Measurements from ENCODE around the gene EIF3L. TPM values are rescaled to one million over a fixed set of nuclear protein-coding genes. Genes with fewer than 3 reads are reported as not detected.

EIF3L gene
- total RNA-seq, 4 donors from 2014 or later, result 89.4 to 292 (median 217) TPM

DNA sequence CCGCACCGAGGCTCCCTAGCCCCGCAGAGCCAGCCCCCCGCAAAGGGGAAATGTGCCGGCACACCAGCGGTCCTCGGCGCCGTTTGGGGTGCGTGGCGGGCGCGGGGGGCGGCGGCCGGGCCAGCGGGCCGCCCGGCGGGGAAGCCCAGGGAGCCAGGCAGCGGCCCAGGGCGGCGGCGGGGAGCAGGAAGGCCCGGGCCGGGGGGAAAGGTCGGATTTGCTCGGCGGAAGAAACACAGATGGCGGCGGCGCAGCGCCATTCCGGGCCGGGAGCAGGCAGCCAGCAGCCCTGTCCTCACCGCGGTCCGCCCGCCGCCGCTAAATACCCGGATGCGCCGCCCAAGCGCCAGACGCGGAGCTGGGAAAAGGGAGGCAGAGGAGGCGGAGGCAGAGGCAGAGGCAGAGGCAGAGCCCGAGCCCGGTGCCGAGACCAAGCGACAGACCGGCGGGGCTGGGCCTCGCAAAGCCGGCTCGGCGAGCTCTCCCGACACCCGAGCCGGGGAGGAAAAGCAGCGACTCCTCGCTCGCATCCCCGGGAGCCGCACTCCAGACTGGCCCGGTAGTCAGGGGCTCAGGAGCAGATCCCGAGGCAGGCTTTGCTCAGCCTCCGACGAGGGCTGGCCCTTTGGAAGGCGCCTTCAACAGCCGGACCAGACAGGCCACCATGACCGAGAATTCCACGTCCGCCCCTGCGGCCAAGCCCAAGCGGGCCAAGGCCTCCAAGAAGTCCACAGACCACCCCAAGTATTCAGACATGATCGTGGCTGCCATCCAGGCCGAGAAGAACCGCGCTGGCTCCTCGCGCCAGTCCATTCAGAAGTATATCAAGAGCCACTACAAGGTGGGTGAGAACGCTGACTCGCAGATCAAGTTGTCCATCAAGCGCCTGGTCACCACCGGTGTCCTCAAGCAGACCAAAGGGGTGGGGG, 44.1 kb upstream of the EIF3L start:
- peaks cover 5 to 65% (median 47%) of the 10 kb centered on the region in 4 donors for H3K4me1 ChIP-seq
- H3K27me3 ChIP-seq, result no peaks in the 10 kb centered on the region
- 0 to 6% methylated on average over 1 to 60 of the region's 87 CpGs for WGBS, 2 donors (ENCODE audit: low coverage in 1 of 2)
- H3K36me3 ChIP-seq, result no peaks in the 10 kb centered on the region
- TF ChIP-seq EP300 (IDR thresholded peaks at IDR 0.05; ENCODE audit: low read depth), result no peak
- TF ChIP-seq, protein P1, sequence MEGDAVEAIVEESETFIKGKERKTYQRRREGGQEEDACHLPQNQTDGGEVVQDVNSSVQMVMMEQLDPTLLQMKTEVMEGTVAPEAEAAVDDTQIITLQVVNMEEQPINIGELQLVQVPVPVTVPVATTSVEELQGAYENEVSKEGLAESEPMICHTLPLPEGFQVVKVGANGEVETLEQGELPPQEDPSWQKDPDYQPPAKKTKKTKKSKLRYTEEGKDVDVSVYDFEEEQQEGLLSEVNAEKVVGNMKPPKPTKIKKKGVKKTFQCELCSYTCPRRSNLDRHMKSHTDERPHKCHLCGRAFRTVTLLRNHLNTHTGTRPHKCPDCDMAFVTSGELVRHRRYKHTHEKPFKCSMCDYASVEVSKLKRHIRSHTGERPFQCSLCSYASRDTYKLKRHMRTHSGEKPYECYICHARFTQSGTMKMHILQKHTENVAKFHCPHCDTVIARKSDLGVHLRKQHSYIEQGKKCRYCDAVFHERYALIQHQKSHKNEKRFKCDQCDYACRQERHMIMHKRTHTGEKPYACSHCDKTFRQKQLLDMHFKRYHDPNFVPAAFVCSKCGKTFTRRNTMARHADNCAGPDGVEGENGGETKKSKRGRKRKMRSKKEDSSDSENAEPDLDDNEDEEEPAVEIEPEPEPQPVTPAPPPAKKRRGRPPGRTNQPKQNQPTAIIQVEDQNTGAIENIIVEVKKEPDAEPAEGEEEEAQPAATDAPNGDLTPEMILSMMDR (IDR thresholded peaks at IDR 0.05), result no peak
- peak; percentile 97 to 99 (median 99) for TF ChIP-seq POLR2AphosphoS5 (IDR thresholded peaks at IDR 0.05)
- peak; percentile 98 for TF ChIP-seq POLR2A (IDR thresholded peaks at IDR 0.05)
- in situ Hi-C loops (cut with MboI; ENCODE audit: low pct_ligation_motif_present in 1 of 4, low pct_unique_long_range_greater_than_20kb in 1 of 4, low sequenced_read_pairs in 3 of 4) (loop anchor here in 1 of 4 donors (25.0 kb wide), 1 partner anchor 157 kb away; the partner anchor contains the start of genes C22orf23 and POLR2F), intact Hi-C loops (cut with DNase I; ENCODE audit: low total_unique reads) (no loop called here)
- H3K4me3 ChIP-seq, result peak overlapping the region; percentile 53 to 65 (median 58)
- peak overlapping the region; percentile 93 to 96 (median 94) for H3K27ac ChIP-seq
- H3K9me3 ChIP-seq, result no peaks in the 10 kb centered on the region
- peak; percentile 94 for DNase-seq

DNA sequence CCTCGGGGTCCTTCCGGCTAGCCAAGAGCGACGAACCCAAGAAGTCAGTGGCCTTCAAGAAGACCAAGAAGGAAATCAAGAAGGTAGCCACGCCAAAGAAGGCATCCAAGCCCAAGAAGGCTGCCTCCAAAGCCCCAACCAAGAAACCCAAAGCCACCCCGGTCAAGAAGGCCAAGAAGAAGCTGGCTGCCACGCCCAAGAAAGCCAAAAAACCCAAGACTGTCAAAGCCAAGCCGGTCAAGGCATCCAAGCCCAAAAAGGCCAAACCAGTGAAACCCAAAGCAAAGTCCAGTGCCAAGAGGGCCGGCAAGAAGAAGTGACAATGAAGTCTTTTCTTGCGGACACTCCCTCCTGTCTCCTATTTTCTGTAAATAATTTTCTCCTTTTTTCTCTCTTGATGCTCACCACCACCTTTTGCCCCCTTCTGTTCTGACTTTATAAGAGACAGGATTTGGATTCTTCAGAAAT, 43.4 kb upstream of the EIF3L start:
- TF ChIP-seq POLR2A (IDR thresholded peaks at IDR 0.05) (no peak), EP300 (IDR thresholded peaks at IDR 0.05; ENCODE audit: low read depth) (no peak), POLR2AphosphoS5 (IDR thresholded peaks at IDR 0.05) (no peak)
- TF ChIP-seq, protein P1 (IDR thresholded peaks at IDR 0.05), result no peak
- in situ Hi-C loops (cut with MboI; ENCODE audit: low pct_ligation_motif_present in 1 of 4, low pct_unique_long_range_greater_than_20kb in 1 of 4, low sequenced_read_pairs in 3 of 4) (loop anchor here in 1 of 4 donors (25.0 kb wide), 1 partner anchor 156 kb away; the partner anchor contains the start of genes C22orf23 and POLR2F), intact Hi-C loops (cut with DNase I; ENCODE audit: low total_unique reads) (no loop called here)
- no peak for DNase-seq
- Histone ChIP-seq H3K27ac (peak overlapping the region; percentile 93 to 96 (median 94)), H3K9me3 (no peaks in the 10 kb centered on the region), H3K4me1 (peaks cover 5 to 65% (median 47%) of the 10 kb centered on the region in 4 donors), H3K4me3 (peak overlapping the region; percentile 53 to 65 (median 58)), H3K27me3 (no peaks in the 10 kb centered on the region), H3K36me3 (no peaks in the 10 kb centered on the region)
- WGBS, 2 donors (ENCODE audit: low coverage in 1 of 2), result 13 to 20% methylated on average over 2 to 10 of the region's 10 CpGs

DNA sequence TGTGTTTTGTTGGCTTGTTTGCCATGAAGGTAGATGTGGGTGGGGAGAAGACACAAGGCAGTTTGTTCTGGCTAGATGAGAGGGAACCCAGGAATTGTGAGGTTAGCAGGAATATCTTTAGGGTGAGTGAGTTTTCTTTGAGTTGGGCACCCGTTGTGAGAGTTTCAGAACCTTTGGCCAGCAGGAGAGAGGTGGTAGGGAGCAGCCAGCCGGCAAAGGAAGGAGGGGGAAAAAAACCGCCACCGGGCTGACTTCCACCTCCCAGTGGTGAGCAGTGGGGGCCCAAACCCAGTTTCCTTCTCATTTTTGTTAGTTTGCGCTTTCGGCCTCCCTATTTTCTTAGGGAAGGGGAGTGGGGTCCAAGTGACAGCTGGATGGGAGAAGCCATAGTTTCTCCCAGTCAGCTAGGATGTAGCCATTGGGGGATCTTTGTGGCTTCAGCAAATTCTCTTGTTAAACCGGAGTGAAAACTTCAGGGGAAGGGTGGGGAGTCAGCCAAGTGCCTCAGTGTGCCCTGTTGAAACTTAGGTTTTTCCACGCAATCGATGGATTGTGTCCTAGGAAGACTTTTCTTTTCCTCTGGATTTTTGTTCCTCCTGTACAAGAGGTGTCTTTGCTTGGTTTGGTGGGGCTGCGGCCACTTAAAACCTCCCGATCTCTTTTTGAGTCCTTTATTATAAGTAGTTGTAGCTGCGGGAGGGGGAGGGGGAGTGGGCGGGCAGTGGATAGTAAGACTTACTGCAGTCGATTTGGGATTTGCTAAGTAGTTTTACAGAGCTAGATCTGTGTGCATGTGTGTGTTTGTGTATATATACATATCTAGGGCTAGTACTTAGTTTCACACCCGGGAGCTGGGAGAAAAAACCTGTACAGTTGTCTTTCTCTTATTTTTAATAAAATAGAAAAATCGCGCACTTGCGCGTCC, 42.5 kb upstream of the EIF3L start:
- H3K36me3 ChIP-seq, result no peaks in the 10 kb centered on the region
- no peaks in the 10 kb centered on the region for H3K9me3 ChIP-seq
- H3K4me1 ChIP-seq, result peaks cover 5 to 65% (median 45%) of the 10 kb centered on the region in 4 donors
- WGBS, 2 donors (ENCODE audit: low coverage in 1 of 2), result 1 to 3% methylated on average over 10 to 19 of the region's 19 CpGs
- TF ChIP-seq, protein P1 (IDR thresholded peaks at IDR 0.05), result peak in 2 of 5 experiments; percentile 28
- TF ChIP-seq EP300 (IDR thresholded peaks at IDR 0.05; ENCODE audit: low read depth) (no peak), POLR2AphosphoS5 (IDR thresholded peaks at IDR 0.05) (no peak), POLR2A (IDR thresholded peaks at IDR 0.05) (no peak)
- no peaks in the 10 kb centered on the region for H3K27me3 ChIP-seq
- H3K27ac ChIP-seq, result peak overlapping the region; percentile 93 to 96 (median 94)
- peak overlapping the region; percentile 53 to 65 (median 58) for H3K4me3 ChIP-seq
- in situ Hi-C loops (cut with MboI; ENCODE audit: low pct_ligation_motif_present in 1 of 4, low pct_unique_long_range_greater_than_20kb in 1 of 4, low sequenced_read_pairs in 3 of 4), result loop anchor here in 1 of 4 donors (25.0 kb wide), 1 partner anchor 156 kb away; the partner anchor contains the start of genes C22orf23 and POLR2F
- no peak for DNase-seq
- intact Hi-C loops (cut with DNase I; ENCODE audit: low total_unique reads), result no loop called here

Measured in transverse colon (tissue), 4 donors.